WERI-Rb-1 (cell line): Measurements from ENCODE around the gene KLF13.

Source experiments
- DNase-seq: peaks from one replicate; pipeline ENCODE4 v3.0.0-alpha.2; 2020
- H3K27ac ChIP-seq: fragments of 250-450 bp; sonication (Bioruptor Pico); 2 replicates; pipeline ENCODE4 v1.5.1; 2020; ENCODE audit warnings: mild to moderate bottlenecking, moderate library complexity
- H3K27me3 ChIP-seq: fragments of 250-450 bp; sonication (Bioruptor Pico); 2 replicates; pipeline ENCODE4 v1.5.1; 2021; ENCODE audit warnings: mild to moderate bottlenecking, low read depth, moderate library complexity; ENCODE audit not compliant: insufficient read depth, severe bottlenecking
- H3K36me3 ChIP-seq: fragments of 250-450 bp; sonication (Bioruptor Pico); 2 replicates; pipeline ENCODE4 v1.5.1; 2020; ENCODE audit warnings: mild to moderate bottlenecking, moderate library complexity
- H3K4me3 ChIP-seq: 2 replicates; pipeline ENCODE4 v1.5.1; 2011; ENCODE audit warnings: low read depth, mild to moderate bottlenecking, control low read depth, low read length
- H3K9me3 ChIP-seq: fragments of 250-450 bp; sonication (Bioruptor Pico); 2 replicates; pipeline ENCODE4 v1.5.1; 2021; ENCODE audit warnings: mild to moderate bottlenecking, moderate library complexity; ENCODE audit not compliant: severe bottlenecking
- TF ChIP-seq, protein P1 (sequence below): IDR thresholded peaks from 2 replicates; pipeline ENCODE4 v1.5.1; 2011; ENCODE audit warnings: low read depth, mild to moderate bottlenecking, control low read depth, inconsistent platforms, low read length

KLF13 gene

DNA sequence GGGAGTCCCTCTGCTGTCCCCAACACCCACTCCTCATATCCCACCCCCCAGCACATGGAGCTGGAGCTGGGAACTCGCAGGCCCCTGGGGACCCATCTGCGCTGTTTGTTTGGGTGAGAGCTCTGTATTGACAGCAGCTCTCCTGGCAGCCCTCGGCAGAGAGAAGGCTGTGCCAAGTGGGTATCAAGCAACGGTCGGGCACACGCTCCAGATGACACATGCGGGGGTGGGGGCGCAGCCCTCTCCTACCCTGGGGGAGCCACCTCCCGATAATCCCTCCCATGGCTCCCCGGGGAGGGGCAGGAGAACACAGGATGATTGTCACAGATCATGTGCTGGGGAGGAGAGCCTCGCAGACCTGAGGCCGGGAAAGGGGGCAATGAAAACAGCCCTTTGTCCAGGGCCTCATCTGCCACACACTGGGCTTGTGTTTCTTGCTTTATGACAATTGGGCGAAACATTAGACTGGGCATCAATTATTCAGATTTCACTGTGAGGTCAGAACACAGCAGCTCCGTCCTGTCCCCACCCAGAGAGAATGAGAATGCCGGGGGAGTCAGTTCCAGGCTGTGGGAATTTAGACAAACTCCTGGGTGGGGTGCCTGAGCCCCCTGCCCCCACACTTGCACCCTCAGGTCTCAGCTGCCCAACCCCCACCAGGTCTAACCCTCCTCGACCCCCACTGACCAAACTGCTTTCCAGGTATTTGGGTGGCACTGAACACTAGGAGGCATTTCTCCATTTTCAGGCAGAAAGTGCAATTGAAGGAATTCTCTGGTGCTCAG, 46.4 kb upstream of the KLF13 start:
- peak; percentile 50 for DNase-seq
- H3K9me3 ChIP-seq = no peaks in the 10 kb centered on the region
- TF ChIP-seq, protein P1, sequence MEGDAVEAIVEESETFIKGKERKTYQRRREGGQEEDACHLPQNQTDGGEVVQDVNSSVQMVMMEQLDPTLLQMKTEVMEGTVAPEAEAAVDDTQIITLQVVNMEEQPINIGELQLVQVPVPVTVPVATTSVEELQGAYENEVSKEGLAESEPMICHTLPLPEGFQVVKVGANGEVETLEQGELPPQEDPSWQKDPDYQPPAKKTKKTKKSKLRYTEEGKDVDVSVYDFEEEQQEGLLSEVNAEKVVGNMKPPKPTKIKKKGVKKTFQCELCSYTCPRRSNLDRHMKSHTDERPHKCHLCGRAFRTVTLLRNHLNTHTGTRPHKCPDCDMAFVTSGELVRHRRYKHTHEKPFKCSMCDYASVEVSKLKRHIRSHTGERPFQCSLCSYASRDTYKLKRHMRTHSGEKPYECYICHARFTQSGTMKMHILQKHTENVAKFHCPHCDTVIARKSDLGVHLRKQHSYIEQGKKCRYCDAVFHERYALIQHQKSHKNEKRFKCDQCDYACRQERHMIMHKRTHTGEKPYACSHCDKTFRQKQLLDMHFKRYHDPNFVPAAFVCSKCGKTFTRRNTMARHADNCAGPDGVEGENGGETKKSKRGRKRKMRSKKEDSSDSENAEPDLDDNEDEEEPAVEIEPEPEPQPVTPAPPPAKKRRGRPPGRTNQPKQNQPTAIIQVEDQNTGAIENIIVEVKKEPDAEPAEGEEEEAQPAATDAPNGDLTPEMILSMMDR = no peak
- H3K27ac ChIP-seq = peak overlapping the region; percentile 65
- no peaks in the 10 kb centered on the region for H3K36me3 ChIP-seq
- no peak overlapping the region for H3K4me3 ChIP-seq
- no peaks in the 10 kb centered on the region for H3K27me3 ChIP-seq

DNA sequence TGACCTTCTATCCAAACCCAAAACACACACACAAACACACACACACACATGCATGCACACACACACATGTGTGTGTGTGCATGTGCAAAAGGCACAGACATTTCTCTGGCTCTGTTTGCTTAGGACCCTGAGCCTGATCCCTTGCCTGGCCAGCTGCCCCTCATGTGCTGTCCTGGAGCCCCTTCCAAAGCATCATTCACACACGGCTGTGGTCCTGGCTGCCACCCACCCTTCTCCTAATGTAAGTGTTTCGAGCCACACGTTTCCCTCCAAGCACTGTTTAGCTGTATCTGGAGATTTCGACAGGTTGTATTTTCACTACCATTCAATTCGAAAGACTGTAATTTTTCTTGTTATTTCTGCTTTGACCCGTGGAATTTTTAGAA, 45.8 kb upstream of the KLF13 start:
- no peaks in the 10 kb centered on the region for H3K9me3 ChIP-seq
- no peaks in the 10 kb centered on the region for H3K27me3 ChIP-seq
- no peak overlapping the region for H3K4me3 ChIP-seq
- TF ChIP-seq, protein P1 = no peak
- H3K36me3 ChIP-seq = no peaks in the 10 kb centered on the region
- DNase-seq = no peak
- H3K27ac ChIP-seq = peak overlapping the region; percentile 65; the same call in 1 of the 2 replicates

DNA sequence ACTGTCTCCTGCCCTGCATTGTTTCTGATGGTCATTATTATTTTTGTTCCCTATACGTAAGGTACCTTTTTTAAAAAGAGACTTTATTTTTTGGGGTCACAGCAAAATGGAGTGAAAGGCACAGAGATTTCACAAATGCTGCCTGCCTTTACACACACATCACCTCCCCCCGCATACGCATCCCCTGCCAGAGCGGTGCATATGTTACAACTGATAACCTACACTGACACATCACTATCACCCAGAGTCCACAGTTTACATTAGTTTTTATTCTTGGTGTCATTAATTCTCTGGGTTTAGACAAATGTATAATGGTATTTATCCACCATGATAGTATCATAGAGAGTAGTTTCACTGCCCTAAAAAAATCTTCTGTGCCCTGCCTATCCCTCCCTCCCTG, 43.6 kb upstream of the KLF13 start:
- Histone ChIP-seq H3K36me3 (no peaks in the 10 kb centered on the region), H3K27ac (no peak overlapping the region), H3K9me3 (no peaks in the 10 kb centered on the region), H3K4me3 (no peak overlapping the region), H3K27me3 (no peaks in the 10 kb centered on the region)
- no peak for DNase-seq
- TF ChIP-seq, protein P1 = no peak

DNA sequence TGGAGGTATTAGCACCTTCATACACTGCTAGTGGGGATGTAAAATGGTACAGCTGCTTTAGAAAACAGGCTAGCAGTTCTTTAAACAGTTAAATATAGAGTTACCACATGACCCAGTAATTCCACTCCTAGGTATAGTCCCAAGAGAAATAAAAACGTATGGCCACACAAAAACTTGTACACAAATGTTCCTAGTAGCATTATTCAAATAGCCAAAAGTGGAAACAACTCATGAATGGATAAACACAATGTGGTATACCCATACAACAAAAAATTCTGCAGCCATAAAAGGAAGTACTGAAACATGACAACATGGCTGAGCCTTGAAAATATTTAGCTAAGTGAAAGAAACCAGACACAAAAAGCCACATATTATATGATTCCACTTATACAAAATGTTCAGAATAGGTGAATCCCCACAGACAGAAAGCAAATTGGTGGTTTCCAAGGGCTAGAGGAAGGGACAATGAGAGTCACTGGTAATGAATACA, 40.8 kb upstream of the KLF13 start:
- Histone ChIP-seq H3K4me3 (no peak overlapping the region), H3K27ac (no peak overlapping the region)

DNA sequence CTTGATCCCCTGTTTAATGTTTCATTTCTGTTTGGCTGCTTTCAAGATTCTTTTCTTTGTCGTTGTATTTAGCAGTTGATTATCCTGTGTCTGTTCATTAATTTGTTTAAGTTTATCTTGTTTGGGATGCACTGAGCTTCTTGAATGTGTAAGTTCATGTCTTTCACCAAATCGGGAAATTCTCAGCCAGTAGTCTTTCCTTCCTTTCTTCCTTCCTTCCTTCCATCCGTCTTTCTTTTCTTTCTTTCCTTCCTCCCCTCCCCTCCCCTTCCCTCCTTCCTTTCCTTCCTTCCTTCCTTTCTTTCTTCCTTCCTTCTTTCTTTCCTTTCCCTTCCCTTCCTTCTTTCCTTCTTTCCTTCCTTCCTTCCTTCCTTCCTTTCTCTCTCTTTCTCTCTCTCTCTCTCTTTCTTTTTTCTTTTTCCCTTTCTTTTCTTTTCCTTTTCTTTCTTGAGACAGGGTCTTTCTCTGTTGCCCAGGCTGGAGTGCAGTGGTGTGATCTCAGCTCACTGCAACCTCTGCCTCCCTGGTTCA, 35.5 kb upstream of the KLF13 start:
- no peak overlapping the region for H3K27ac ChIP-seq
- no peak for DNase-seq
- TF ChIP-seq, protein P1 = no peak
- H3K4me3 ChIP-seq = no peak overlapping the region
- no peaks in the 10 kb centered on the region for H3K27me3 ChIP-seq
- peaks cover 3% of the 10 kb centered on the region for H3K9me3 ChIP-seq
- H3K36me3 ChIP-seq = no peaks in the 10 kb centered on the region

More for the DNA sequence above, 40.8 kb upstream of the KLF13 start:
- Histone ChIP-seq H3K27me3 (no peaks in the 10 kb centered on the region), H3K36me3 (no peaks in the 10 kb centered on the region), H3K9me3 (peaks cover 3% of the 10 kb centered on the region)
- DNase-seq = no peak
- TF ChIP-seq, protein P1 = no peak
